GM12878 (cell line): ENCODE results near the gene PKHD1.

Source experiments
- EP300 ChIP-seq, 2 experiments: fragments of 150-350 bp in 1 of 2; IDR thresholded peaks; 2 replicates each; pipeline ENCODE4 v1.6.1; 2011 to 2012; ENCODE audit warnings: low read depth in 2 of 2, low read length in 2 of 2, borderline replicate concordance in 1 of 2, improper control_type of control experiment in 1 of 2, inconsistent platforms in 1 of 2; ENCODE audit not compliant: control insufficient read depth in 1 of 2
- ZNF274 ChIP-seq: IDR thresholded peaks from one replicate; pipeline ENCODE4 v1.8.0; 2011; ENCODE audit not compliant: insufficient read length, insufficient read depth
- TF ChIP-seq, protein P1 (sequence below): IDR thresholded peaks from 2 replicates; pipeline ENCODE4 v1.6.1; 2012; ENCODE audit warnings: low read depth, low read length, improper control_type of control experiment

DNA sequence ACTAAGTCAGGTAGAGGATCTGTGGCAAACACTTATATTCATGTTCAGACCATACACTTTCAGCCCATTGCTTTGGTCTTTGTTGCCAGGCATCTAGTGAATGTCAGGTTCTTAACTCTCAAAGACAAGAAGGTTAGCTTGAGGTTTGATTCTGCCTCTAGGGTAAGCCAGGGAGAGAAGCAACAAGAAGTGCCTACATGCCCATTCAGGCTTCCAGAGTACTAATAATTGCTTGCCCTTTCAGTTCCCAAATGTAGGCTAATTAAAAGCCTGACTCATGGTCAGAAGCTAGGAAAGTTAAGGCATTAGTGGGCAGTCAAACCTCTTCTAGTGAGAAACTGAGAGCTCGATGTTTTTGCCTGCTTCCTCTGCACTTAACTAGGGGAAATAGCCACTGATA is 492.4 kb downstream of the PKHD1 start:
- TF ChIP-seq, protein P1, sequence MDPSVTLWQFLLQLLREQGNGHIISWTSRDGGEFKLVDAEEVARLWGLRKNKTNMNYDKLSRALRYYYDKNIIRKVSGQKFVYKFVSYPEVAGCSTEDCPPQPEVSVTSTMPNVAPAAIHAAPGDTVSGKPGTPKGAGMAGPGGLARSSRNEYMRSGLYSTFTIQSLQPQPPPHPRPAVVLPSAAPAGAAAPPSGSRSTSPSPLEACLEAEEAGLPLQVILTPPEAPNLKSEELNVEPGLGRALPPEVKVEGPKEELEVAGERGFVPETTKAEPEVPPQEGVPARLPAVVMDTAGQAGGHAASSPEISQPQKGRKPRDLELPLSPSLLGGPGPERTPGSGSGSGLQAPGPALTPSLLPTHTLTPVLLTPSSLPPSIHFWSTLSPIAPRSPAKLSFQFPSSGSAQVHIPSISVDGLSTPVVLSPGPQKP, result no peak
- TF ChIP-seq EP300 (IDR thresholded peaks at IDR 0.05; ENCODE audit: borderline replicate concordance in 1 of 2, control insufficient read depth in 1 of 2, low read depth in 2 of 2, low read length in 2 of 2) (no peak), ZNF274 (no peak)
